Osteocyte (in vitro differentiated cells): ENCODE results near the gene L3MBTL1. TPM values are rescaled to one million over a fixed set of nuclear protein-coding genes. Genes with fewer than 3 reads are reported as not detected.

Experiments used
- DNase-seq: peaks from one replicate; pipeline ENCODE4 v3.0.0; 2021; ENCODE audit warnings: mixed read lengths; ENCODE audit not compliant: unreplicated experiment; ENCODE audit errors: extremely low spot score
- H3K27ac Mint-ChIP-seq: one replicate; pipeline ENCODE4 v1.8.0; 2021; ENCODE audit warnings: mild to moderate bottlenecking, mixed read lengths; ENCODE audit not compliant: unreplicated experiment
- H3K27me3 Mint-ChIP-seq: one replicate; pipeline ENCODE4 v1.8.0; 2021; ENCODE audit warnings: mixed read lengths; ENCODE audit not compliant: unreplicated experiment
- H3K36me3 Mint-ChIP-seq: one replicate; pipeline ENCODE4 v1.8.0; 2021; ENCODE audit warnings: mixed read lengths; ENCODE audit not compliant: unreplicated experiment
- H3K4me1 Mint-ChIP-seq: one replicate; pipeline ENCODE4 v1.8.0; 2021; ENCODE audit warnings: mixed read lengths; ENCODE audit not compliant: unreplicated experiment
- H3K4me3 Mint-ChIP-seq: one replicate; pipeline ENCODE4 v1.8.0; 2021; ENCODE audit warnings: mild to moderate bottlenecking, moderate library complexity, mixed read lengths; ENCODE audit not compliant: unreplicated experiment
- H3K9me3 Mint-ChIP-seq: one replicate; pipeline ENCODE4 v1.8.0; 2021; ENCODE audit warnings: mixed read lengths; ENCODE audit not compliant: unreplicated experiment
- total RNA-seq: library from RNA; stranded (reverse); gene quantifications from 2 replicates; pipeline ENCODE4 v1.2.1, GENCODE V29; 2021
- TF ChIP-seq, protein P1 (sequence below): fragments of 200-600 bp; sonication (generic); IDR thresholded peaks from 2 replicates; pipeline ENCODE4 v1.5.0; 2021; ENCODE audit warnings: antibody characterized with exemption, mild to moderate bottlenecking, moderate library complexity

Gene L3MBTL1
- total RNA-seq, 1 donor from 2014 or later, result 17.5 TPM

DNA sequence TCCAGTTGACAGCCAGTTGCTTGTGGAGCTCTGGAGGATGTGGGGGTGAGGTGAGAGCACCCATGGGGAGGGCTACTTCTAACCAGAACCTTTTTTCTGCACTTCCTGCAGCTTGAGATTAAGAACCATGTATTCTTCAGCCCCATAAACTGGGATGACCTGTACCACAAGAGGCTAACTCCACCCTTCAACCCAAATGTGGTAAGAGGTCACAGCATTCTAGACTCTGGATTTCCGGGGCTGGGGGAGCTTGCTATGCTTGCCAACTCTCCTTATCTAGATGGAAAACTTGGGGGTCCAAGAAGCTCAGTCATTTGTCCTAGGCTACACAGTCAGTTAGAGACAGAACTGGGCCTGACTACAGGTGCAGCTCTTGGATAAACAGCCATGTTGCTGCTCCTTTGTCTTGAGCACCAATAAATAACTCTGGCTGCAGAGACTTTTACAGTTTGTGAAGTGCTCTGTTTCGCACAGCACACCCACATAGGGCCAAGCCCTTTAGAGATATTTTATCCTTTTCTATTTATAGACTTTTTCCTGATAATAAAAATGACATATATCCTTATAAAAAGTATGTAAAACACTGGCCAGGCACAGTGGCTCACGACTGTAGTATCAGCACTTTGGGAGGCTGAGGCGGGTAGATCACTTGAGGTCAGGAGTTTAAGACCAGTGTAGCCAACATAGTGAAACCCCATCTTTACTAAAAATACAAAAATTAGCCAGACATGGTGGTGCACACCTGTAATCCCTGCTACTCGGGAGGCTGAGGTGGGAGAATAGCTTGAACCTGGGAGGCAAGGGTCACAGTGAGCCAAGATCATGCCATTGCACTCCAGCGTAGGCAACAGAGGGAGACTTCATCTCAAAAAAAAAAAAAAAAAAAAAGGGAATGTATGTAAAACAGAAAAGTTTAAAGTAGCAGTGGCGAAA is 72.6 kb downstream of the L3MBTL1 start:
- peaks cover 23% of the 10 kb centered on the region for H3K4me1 Mint-ChIP-seq
- H3K4me3 Mint-ChIP-seq, result no peak overlapping the region
- no peaks in the 10 kb centered on the region for H3K36me3 Mint-ChIP-seq
- DNase-seq, result no peak
- H3K9me3 Mint-ChIP-seq, result no peaks in the 10 kb centered on the region
- peaks cover 8% of the 10 kb centered on the region for H3K27me3 Mint-ChIP-seq
- H3K27ac Mint-ChIP-seq, result no peak overlapping the region
- TF ChIP-seq, protein P1, sequence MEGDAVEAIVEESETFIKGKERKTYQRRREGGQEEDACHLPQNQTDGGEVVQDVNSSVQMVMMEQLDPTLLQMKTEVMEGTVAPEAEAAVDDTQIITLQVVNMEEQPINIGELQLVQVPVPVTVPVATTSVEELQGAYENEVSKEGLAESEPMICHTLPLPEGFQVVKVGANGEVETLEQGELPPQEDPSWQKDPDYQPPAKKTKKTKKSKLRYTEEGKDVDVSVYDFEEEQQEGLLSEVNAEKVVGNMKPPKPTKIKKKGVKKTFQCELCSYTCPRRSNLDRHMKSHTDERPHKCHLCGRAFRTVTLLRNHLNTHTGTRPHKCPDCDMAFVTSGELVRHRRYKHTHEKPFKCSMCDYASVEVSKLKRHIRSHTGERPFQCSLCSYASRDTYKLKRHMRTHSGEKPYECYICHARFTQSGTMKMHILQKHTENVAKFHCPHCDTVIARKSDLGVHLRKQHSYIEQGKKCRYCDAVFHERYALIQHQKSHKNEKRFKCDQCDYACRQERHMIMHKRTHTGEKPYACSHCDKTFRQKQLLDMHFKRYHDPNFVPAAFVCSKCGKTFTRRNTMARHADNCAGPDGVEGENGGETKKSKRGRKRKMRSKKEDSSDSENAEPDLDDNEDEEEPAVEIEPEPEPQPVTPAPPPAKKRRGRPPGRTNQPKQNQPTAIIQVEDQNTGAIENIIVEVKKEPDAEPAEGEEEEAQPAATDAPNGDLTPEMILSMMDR, result no peak

DNA sequence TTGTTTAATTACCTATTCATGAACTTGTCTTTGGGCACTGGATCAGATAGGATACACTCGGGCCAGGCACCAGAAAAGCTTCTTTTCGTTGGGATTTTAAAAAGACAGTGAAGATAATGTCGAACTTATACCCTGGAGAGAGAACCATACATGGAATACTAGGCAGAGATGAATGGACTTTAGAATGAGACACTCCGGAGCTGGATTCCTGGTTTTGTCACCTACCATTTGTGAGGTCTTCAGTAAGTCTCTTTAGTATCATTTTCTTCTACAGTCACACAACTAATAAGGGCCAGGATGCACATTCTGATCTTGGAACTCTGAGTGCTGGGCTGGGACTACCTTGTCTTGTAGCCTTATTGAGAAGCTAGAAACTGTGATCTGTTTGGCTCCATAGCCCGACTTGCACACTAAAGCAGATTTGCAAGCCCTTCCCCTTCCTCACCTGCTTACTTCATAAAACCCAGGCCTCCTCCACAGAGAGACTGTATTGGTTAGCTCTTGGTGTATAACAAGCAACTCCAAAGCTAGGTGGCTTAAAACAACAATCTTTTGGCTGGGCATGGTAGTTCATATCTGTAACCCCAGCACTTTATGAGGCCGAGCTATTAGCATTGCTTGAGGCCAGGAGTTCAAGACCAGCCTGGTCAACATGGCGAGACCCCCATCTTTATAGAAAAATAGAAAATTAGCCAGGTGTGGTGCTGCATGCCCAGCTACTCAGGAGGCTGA is 75.8 kb downstream of the L3MBTL1 start:
- Mint-ChIP-seq H3K27me3 (peaks cover 3% of the 10 kb centered on the region), H3K4me1 (peaks cover 26% of the 10 kb centered on the region), H3K36me3 (no peaks in the 10 kb centered on the region), H3K9me3 (no peaks in the 10 kb centered on the region), H3K27ac (peak overlapping the region; percentile 69), H3K4me3 (no peak overlapping the region)
- DNase-seq, result no peak
- TF ChIP-seq, protein P1, result no peak

DNA sequence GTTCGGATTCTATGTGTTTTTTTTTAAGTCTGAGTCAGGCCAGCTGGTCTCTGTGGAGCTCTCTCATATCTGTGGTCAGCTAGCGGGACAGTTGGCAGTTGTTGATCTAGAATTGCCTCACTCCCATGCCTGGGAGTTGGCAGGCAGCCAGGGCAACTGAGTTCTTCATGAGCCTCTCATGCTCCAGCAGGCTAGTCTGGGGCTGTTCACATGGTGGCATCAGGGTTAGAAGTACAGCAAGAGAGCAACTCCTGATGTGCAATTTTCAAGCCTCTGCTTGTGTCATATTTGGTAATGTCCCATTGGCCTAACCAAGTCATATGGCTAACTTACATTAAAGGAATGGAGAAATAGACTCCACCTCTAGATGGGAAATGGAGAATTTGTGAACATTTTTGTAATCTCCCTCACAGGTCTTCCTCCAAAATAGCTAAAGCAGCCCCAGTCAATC is 76.5 kb downstream of the L3MBTL1 start:
- H3K27ac Mint-ChIP-seq, result peak overlapping the region; percentile 69
- H3K4me1 Mint-ChIP-seq, result peaks cover 26% of the 10 kb centered on the region
- H3K9me3 Mint-ChIP-seq, result no peaks in the 10 kb centered on the region
- H3K36me3 Mint-ChIP-seq, result no peaks in the 10 kb centered on the region
- TF ChIP-seq, protein P1, result no peak
- peak; percentile 96 for DNase-seq
- peaks cover 2% of the 10 kb centered on the region for H3K27me3 Mint-ChIP-seq
- no peak overlapping the region for H3K4me3 Mint-ChIP-seq

DNA sequence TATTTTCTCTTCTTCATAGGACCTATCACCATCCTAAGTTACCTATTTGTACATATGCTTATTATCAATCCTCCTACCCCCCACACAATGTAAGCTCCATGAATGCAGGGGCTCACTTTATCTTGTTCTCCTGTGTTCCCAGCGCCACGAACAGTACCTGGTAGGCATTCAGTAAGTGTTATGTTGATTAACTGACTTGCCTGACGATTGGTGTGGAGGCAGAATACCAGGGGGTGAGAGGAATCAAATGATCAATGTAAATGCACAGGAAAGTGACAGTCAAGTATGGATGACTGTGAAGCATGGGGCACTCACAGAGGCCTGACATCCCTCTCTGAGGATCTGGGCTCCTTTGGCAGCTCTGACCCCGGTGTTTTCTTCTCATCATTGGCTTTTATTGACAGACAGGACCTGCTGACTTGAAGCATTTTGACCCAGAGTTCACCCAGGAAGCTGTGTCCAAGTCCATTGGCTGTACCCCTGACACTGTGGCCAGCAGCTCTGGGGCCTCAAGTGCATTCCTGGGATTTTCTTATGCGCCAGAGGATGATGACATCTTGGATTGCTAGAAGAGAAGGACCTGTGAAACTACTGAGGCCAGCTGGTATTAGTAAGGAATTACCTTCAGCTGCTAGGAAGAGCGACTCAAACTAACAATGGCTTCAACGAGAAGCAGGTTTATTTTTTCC is 77.1 kb downstream of the L3MBTL1 start:
- TF ChIP-seq, protein P1, result no peak
- Mint-ChIP-seq H3K9me3 (no peaks in the 10 kb centered on the region), H3K27me3 (no peaks in the 10 kb centered on the region), H3K4me1 (peaks cover 26% of the 10 kb centered on the region), H3K36me3 (no peaks in the 10 kb centered on the region), H3K4me3 (no peak overlapping the region), H3K27ac (peak overlapping the region; percentile 69)
- DNase-seq, result no peak
